Heart right ventricle (tissue), 16 donors: ENCODE results near the gene POLD3. TPM values are rescaled to one million over a fixed set of nuclear protein-coding genes. Genes with fewer than 3 reads are reported as not detected.

ENCODE experiments used
- ATAC-seq, 8 donors: fragments of 200-7000 bp; cut with Tn5 transposase; one replicate each; pipeline ENCODE4 v1.9.1; 2020; ENCODE audit warnings: mild to moderate bottlenecking in 8 of 8, moderate library complexity in 8 of 8, moderate number of reproducible peaks in 1 of 8
- DNase-seq, 2 donors: peaks; one replicate each; pipeline ENCODE4 v3.0.0-alpha.2; 2020
- H3K27ac ChIP-seq, 10 donors: fragments of 200-600 bp; sonication (generic) in 2 of 10; one replicate each; pipeline versions ENCODE4 v1.5.0 to v1.8.0; 2020 to 2022; ENCODE audit warnings: mild to moderate bottlenecking in 3 of 10
- H3K27me3 ChIP-seq, 7 donors: fragments of 200-600 bp; one replicate each; pipeline ENCODE4 v1.8.0; 2021 to 2022; ENCODE audit warnings: mild to moderate bottlenecking in 2 of 7
- H3K36me3 ChIP-seq, 9 donors: fragments of 200-600 bp; sonication (generic) in 1 of 9; one replicate each; pipeline versions ENCODE4 v1.5.0 to v1.8.0; 2020 to 2022; ENCODE audit warnings: mild to moderate bottlenecking in 2 of 9
- H3K4me1 ChIP-seq, 9 donors: fragments of 200-600 bp; sonication (generic) in 1 of 9; one replicate each; pipeline versions ENCODE4 v1.5.0 to v1.8.0; 2020 to 2022; ENCODE audit warnings: mild to moderate bottlenecking in 4 of 9
- H3K4me3 ChIP-seq, 10 donors: fragments of 200-600 bp; sonication (generic) in 2 of 10; one replicate each; pipeline versions ENCODE4 v1.5.0 to v1.8.0; 2020 to 2022; ENCODE audit warnings: mild to moderate bottlenecking in 7 of 10, moderate library complexity in 2 of 10
- H3K9me3 ChIP-seq, 11 donors: fragments of 200-600 bp in 10 of 11; sonication (generic) in 2 of 11; one replicate each; pipeline versions ENCODE4 v1.5.0 to v1.8.0; 2013 to 2022; ENCODE audit warnings: mild to moderate bottlenecking in 2 of 11, control low read depth in 1 of 11, moderate library complexity in 1 of 11
- WGBS, 2 donors: extraction: QIAGEN DNeasy Blood & Tissue Kit; methylation state at CpG; one replicate each; pipeline ENCODE4 v1.1.7; 2013; ENCODE audit warnings: inconsistent platforms in 1 of 2; 5-methylcytosine and 5-hydroxymethylcytosine counted together
- intact Hi-C, 10 donors: fragments of 100-400 bp; cut with DNase I; formaldehyde crosslinking; loops; one replicate each; pipeline versions ENCODE4 v1.11.1 to v1.14.2; 2022
- polyA plus RNA-seq, 2 donors: library from polyadenylated mRNA; stranded (reverse); fragments of 200-250 nt; gene quantifications; one replicate each; pipeline ENCODE4 v1.2.3, GENCODE V29; 2013
- total RNA-seq, 10 donors: library from RNA; stranded (reverse); fragmentation: NEBNext Ultra II Directional in 3 of 10; extraction: Animal tissue kit (Norgen Biotek cat#: 25700) in 3 of 10; gene quantifications; one replicate each; pipeline versions ENCODE4 v1.2.1 to v1.2.4, GENCODE V29; 2021 to 2023
- TF ChIP-seq, protein P1 (sequence below), 9 donors: fragments of 200-600 bp; sonication (generic) in 2 of 9; IDR thresholded peaks; one replicate each; pipeline versions ENCODE4 v1.5.0 to v1.8.0; 2021 to 2022; ENCODE audit warnings: antibody characterized with exemption in 9 of 9, mild to moderate bottlenecking in 5 of 9, moderate library complexity in 1 of 9
- donor health status: Arrhythmogenic right ventricular cardiomyopathy.
- donor health status: ischemic (EF 13 %, LVEDD 7.1; RV severe dilation, severe dysfunction).
- donor health status: healthy with polysubstance abuse.
- donor health status: DM: no; HTN: yes; CAD: no.
- donor health status: DM: no; HTN: no; CAD: no.
- donor health status: ischemic (EF 25% LVEDD 6.9; RV normal size, moderate dysfunction).
- donor health status: ischemic (EF 25% LVEDD 5.7; RV mildly dilated, moderate dysfunction).
- donor health status: healthy.
- donor health status: DM: yes; HTN: yes; CAD: no.
- donor health status: Ischemic cardiomyopathy.
- donor health status: ischemic (EF 35%, LVEDD 5.7; RV mildly dilated, moderate dysfunction).
- donor health status: nonischemic (EF 11% LVEDD 7.7; RV severe dilation, severe dysfunction).
- donor health status: DM: yes; HTN: yes; CAD: no.
- donor health status: PGD.
- donor health status: ischemic (EF 29% LVEDD 5.4; RV normal size, mild dysfunction).
- donor health status: nonischemic (EF 23%, LVEDD 6.1; RV moderate dilation, normal function).

Gene POLD3
- total and polyA plus RNA-seq, 12 donors: 4.7 to 8.8 (median 7.9) TPM

DNA sequence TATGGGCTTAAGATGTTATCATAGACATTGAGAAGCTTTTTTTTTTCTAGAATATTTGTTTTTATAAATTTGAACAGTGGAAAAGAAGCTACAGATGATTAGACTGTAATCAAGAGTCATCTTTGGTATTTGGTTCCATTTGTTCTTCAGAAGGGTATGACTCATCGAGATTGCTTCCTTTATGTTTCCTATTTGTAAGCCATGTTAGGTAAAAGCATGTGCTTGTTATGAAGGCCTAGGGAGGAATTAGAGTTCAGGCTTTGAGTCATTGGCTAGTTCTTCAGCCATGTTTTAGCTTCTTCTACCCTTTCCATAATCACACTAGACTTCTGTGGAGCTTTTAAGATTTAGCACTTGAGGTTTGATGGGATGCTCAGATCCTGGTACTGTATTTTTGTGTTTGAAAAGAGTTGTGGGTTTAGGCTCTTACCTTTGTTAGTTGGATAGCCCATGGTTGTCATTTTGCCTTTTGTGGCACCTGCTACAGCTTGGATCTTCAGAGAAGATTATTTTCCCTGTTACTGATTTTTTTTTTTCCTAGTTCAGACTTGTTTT, 44.3 kb downstream of the POLD3 start:
- 64 to 74% methylated on average over 1 of the region's 1 CpG for WGBS, 2 donors
- Histone ChIP-seq H3K27me3 (no peaks in the 10 kb centered on the region), H3K4me1 (peaks cover 0 to 15% (median 0%) of the 10 kb centered on the region in 9 donors), H3K9me3 (no peaks in the 10 kb centered on the region), H3K4me3 (no peak overlapping the region), H3K36me3 (peaks cover 0 to 79% (median 18%) of the 10 kb centered on the region in 9 donors), H3K27ac (peak overlapping the region in 1 of 10 donors; percentile 0)
- TF ChIP-seq, protein P1, sequence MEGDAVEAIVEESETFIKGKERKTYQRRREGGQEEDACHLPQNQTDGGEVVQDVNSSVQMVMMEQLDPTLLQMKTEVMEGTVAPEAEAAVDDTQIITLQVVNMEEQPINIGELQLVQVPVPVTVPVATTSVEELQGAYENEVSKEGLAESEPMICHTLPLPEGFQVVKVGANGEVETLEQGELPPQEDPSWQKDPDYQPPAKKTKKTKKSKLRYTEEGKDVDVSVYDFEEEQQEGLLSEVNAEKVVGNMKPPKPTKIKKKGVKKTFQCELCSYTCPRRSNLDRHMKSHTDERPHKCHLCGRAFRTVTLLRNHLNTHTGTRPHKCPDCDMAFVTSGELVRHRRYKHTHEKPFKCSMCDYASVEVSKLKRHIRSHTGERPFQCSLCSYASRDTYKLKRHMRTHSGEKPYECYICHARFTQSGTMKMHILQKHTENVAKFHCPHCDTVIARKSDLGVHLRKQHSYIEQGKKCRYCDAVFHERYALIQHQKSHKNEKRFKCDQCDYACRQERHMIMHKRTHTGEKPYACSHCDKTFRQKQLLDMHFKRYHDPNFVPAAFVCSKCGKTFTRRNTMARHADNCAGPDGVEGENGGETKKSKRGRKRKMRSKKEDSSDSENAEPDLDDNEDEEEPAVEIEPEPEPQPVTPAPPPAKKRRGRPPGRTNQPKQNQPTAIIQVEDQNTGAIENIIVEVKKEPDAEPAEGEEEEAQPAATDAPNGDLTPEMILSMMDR (IDR thresholded peaks at IDR 0.05): no peak
- intact Hi-C loops: loop anchor here in 5 of 10 donors (5.0 kb wide), 2 partner anchors 86 to 91 kb away; no protein-coding TSS in a partner anchor
- DNase-seq: no peak
- peak in 1 of 8 donors; percentile 55 for ATAC-seq

DNA sequence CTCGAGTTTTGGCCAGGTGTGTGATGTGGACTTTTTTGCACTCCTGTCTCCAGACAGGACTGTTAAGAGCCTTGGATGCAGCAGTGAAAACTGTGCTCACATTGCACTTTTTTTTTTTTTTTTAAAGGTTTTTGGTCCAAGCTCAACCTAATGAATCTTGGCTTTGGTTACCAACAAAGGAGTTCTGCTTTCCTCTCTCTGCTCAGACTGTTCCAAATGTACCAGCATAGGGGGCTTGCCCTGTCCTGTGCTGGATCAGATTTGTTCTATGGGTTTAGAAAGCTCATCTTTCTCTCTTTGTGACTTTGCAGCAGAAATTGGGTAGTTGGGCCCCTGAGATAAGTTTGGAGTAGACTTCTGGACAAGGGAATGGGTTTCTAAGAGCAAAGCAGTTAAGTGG, 45.3 kb downstream of the POLD3 start:
- no peak overlapping the region for H3K4me3 ChIP-seq
- peaks cover 0 to 15% (median 0%) of the 10 kb centered on the region in 9 donors for H3K4me1 ChIP-seq
- H3K27me3 ChIP-seq: no peaks in the 10 kb centered on the region
- no peak for DNase-seq
- intact Hi-C loops: loop anchor here in 5 of 10 donors (5.0 kb wide), 2 partner anchors 85 to 90 kb away; no protein-coding TSS in a partner anchor
- ATAC-seq: no peak
- H3K27ac ChIP-seq: no peak overlapping the region
- no peaks in the 10 kb centered on the region for H3K9me3 ChIP-seq
- peaks cover 0 to 80% (median 18%) of the 10 kb centered on the region in 9 donors for H3K36me3 ChIP-seq
- 97 to 100% methylated on average over 1 of the region's 1 CpG for WGBS, 2 donors
- TF ChIP-seq, protein P1 (IDR thresholded peaks at IDR 0.05): no peak

DNA sequence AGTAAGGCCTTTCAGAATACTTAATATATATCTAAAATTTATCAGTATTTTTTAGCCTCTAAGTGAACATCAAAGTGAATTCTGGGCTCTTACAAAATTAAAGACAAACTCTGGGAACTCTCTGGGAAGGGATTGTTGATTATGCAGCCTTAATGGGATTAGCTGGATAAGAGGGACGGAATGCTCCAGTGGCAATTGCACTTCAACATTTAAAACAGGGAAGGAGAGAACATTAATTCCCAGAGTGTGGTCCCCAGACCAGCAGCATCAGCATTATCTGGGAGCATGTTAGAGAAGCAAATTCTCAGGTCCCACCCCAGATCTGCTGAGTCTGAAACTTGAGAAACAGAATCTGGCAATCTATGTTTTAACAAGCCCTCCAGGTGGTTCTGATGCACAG, 46.5 kb downstream of the POLD3 start:
- peaks cover 0 to 15% (median 0%) of the 10 kb centered on the region in 9 donors for H3K4me1 ChIP-seq
- H3K4me3 ChIP-seq: no peak overlapping the region
- H3K27me3 ChIP-seq: no peaks in the 10 kb centered on the region
- peaks cover 0 to 87% (median 18%) of the 10 kb centered on the region in 9 donors for H3K36me3 ChIP-seq
- no peak for DNase-seq
- H3K9me3 ChIP-seq: no peaks in the 10 kb centered on the region
- 68 to 88% methylated on average over 1 of the region's 1 CpG for WGBS, 2 donors
- intact Hi-C loops: loop anchor here in 5 of 10 donors (5.0 kb wide), 2 partner anchors 83 to 88 kb away; no protein-coding TSS in a partner anchor
- no peak for ATAC-seq
- H3K27ac ChIP-seq: peak overlapping the region in 1 of 10 donors; percentile 20
- TF ChIP-seq, protein P1 (IDR thresholded peaks at IDR 0.05): no peak

DNA sequence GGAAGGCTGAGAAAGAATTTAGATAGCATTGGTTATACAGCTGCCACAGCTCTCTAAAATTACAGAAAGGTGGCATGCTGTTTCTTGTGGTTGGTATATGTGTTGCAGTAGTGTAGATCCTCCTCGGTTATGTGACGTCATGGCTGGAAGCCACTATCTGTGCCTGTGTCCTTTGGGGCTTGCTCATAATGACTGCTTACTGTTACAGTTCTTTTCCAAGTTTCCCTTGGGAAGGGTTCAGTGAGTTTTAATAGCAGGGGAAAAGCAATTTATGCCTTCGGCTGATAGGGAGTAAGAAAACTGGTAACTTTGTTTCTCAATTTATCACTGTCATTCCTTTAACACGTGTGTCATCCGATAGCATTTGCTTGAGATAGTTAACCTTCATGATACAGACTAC, 47.2 kb downstream of the POLD3 start:
- peak overlapping the region in 1 of 10 donors; percentile 20 for H3K27ac ChIP-seq
- TF ChIP-seq, protein P1 (IDR thresholded peaks at IDR 0.05): no peak
- intact Hi-C loops: loop anchor here in 5 of 10 donors (5.0 kb wide), 2 partner anchors 83 to 88 kb away; no protein-coding TSS in a partner anchor
- H3K9me3 ChIP-seq: no peaks in the 10 kb centered on the region
- ATAC-seq (peak in 2 of 8 donors; percentile 46 to 64), DNase-seq (no peak)
- H3K36me3 ChIP-seq: peaks cover 0 to 88% (median 18%) of the 10 kb centered on the region in 9 donors
- H3K4me1 ChIP-seq: peaks cover 0 to 10% (median 0%) of the 10 kb centered on the region in 9 donors
- H3K4me3 ChIP-seq: no peak overlapping the region
- H3K27me3 ChIP-seq: no peaks in the 10 kb centered on the region
- 66 to 78% methylated on average over 5 of the region's 5 CpGs for WGBS, 2 donors
